Measurements from ENCODE around the gene DNASE1L2.
"Not testable (repeated sequence)": the region's sequence is repeated elsewhere in the genome, so short reads cannot be mapped to it uniquely, and the experiment has no call there.

DNASE1L2 gene

GRCh38 chr16:2242598-2242997, 6.4 kb downstream of the DNASE1L2 start:
- DNase-seq, result no peak

- no peak for DNase-seq
Measured at GRCh38 chr16:2243031-2243528, 6.8 kb downstream of the DNASE1L2 start.

- no peak for DNase-seq
Measured at GRCh38 chr16:2243781-2244180, 7.5 kb downstream of the DNASE1L2 start.

GRCh38 chr16:2244301-2244700, 8.1 kb downstream of the DNASE1L2 start:
- no peak for DNase-seq

GRCh38 chr16:2244926-2245795, 8.9 kb downstream of the DNASE1L2 start:
- no peak for DNase-seq

GRCh38 chr16:2246301-2246885, 10.1 kb downstream of the DNASE1L2 start:
- DNase-seq, result no peak

- peak; percentile 57 for DNase-seq
Measured at GRCh38 chr16:2250652-2251295, 14.5 kb downstream of the DNASE1L2 start.

GRCh38 chr16:2251296-2252111, 15.3 kb downstream of the DNASE1L2 start, which contains the start of gene ECI1:
ECI1 (minus strand) TSS chr16:2251587; CDS start chr16:2251566, 21 bp downstream.
- peak; percentile 57 for DNase-seq

- DNase-seq, result no peak
Measured at GRCh38 chr16:2252806-2253148, 16.5 kb downstream of the DNASE1L2 start.

- no peak for DNase-seq
Measured at GRCh38 chr16:2253293-2253692, 17.0 kb downstream of the DNASE1L2 start.

GRCh38 chr16:2256531-2257140, 20.4 kb downstream of the DNASE1L2 start:
- no peak for DNase-seq

GRCh38 chr16:2257726-2258125, 21.5 kb downstream of the DNASE1L2 start:
- no peak for DNase-seq

GRCh38 chr16:2258530-2258929, 22.3 kb downstream of the DNASE1L2 start:
- DNase-seq, result not testable (repeated sequence)

- no peak for DNase-seq
Measured at GRCh38 chr16:2260250-2260649, 24.0 kb downstream of the DNASE1L2 start.

- not testable (repeated sequence) for DNase-seq
Measured at GRCh38 chr16:2263026-2263425, 26.8 kb downstream of the DNASE1L2 start.

GRCh38 chr16:2266887-2267286, 30.6 kb downstream of the DNASE1L2 start:
- DNase-seq, result not testable (repeated sequence)

- DNase-seq, result not testable (repeated sequence)
Measured at GRCh38 chr16:2267505-2267912, 31.3 kb downstream of the DNASE1L2 start.

GRCh38 chr16:2267913-2268666, 31.8 kb downstream of the DNASE1L2 start, which contains the start of gene RNPS1:
RNPS1 (minus strand) TSS chr16:2268126; CDS start chr16:2264643, 3,483 bp downstream.
- peak; percentile 64 for DNase-seq

GRCh38 chr16:2270070-2270462, 33.8 kb downstream of the DNASE1L2 start:
- DNase-seq, result no peak

- DNase-seq, result no peak
Measured at GRCh38 chr16:2270588-2271470, 34.6 kb downstream of the DNASE1L2 start.

All from NCI-H1417 treated with DMSO at 0.1 percent for 48 hours (cell line).